H4 (cell line): ENCODE data around the gene NTNG2. TPM values are rescaled to one million over a fixed set of nuclear protein-coding genes. Genes with fewer than 3 reads are reported as not detected.

Experiments used
- DNase-seq: peaks from one replicate; pipeline ENCODE4 v3.0.0-alpha.2; 2015; ENCODE audit warnings: low spot score
- total RNA-seq: library from RNA; depleted of rRNA; stranded (reverse); fragments of >200 nt; shearing (Covaris generic); gene quantifications from 2 replicates; pipeline ENCODE4 v1.2.3, GENCODE V29; 2014

Gene NTNG2
- total RNA-seq, 1 experiment from 2014 or later, result 0.95 TPM

DNA sequence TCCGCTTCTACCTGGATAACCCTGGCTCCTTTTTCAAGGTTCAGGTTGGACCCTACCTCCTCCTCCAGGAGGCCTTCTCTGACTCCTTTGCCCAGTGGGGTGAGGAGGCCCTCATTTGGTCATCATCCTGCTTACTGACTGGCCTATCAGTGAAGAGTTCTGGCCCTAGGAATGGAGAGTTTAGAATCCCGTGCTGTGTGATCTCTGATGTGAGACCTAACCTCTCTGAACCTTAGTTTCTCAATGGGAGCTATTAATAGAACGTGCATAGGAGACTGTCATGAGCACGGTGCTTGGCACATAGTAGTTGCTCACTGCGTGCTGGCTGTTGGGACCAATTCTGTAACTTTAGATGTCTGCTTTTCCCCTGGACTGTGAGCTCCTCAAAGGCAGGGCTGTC lies 10.3 kb downstream of the NTNG2 start:
- no peak for DNase-seq

DNA sequence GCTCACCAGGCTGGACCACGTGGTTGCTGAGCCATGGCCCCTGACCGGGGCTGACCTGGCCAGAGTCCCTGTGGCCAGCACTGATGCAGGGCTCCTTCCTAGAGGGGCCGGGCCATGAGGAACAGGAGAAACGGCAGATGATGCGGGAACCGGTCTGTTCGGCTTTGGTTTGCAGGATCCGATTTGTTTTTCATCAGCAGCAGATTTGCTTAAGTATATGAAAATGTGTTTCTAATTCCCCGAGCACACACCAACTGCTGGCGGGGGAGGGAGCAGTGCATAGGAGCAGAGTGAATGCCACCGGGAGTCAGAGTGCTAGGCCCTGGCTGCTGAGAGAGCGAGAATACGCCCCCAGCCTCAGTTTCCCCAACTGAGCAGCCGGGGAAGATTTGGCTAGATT lies 13.6 kb downstream of the NTNG2 start:
- no peak for DNase-seq

DNA sequence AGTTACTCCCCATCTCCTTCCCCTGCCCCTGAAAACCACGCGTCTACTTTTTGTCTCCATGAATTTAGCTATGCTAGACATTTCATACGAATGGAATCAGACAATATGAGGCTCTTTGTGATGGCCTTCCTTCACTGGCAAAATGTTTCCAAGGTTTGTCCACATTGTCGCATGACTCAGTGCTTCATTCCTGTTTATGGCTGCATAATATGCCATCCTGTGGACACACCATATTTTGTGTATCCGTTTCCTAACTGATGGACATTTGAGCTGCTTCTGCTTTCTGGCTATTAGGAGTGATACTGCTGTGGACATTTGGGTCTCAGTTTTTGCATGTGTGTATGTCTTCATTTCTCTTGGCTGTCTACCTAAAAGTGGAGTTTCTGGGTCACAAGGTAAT lies 14.5 kb downstream of the NTNG2 start:
- DNase-seq, result no peak

DNA sequence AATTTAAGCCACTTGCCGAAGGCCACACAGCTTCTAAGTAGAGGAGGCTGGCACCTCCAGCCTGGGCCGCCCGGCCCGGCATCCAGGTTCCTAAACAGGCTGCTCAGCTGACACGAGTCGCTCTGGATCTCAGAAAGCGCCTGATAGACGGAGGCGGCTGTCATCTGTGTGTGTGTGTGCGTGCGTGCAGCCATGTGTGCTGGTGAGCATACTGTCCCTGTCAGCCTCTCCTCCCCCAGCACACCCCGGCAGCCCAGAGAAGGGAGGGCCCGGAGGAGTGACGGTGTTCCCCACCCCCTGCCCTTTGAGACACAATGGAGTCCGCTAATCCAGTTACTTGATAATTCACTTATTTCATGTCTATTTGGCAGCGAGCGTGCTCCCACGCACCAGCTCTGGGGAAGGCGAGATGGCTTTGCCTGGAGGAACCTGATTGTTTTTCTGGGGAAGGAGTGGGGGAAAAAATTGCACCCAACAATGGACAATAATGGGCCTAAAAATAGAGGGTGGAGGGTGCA lies 20.0 kb downstream of the NTNG2 start:
- no peak for DNase-seq

DNA sequence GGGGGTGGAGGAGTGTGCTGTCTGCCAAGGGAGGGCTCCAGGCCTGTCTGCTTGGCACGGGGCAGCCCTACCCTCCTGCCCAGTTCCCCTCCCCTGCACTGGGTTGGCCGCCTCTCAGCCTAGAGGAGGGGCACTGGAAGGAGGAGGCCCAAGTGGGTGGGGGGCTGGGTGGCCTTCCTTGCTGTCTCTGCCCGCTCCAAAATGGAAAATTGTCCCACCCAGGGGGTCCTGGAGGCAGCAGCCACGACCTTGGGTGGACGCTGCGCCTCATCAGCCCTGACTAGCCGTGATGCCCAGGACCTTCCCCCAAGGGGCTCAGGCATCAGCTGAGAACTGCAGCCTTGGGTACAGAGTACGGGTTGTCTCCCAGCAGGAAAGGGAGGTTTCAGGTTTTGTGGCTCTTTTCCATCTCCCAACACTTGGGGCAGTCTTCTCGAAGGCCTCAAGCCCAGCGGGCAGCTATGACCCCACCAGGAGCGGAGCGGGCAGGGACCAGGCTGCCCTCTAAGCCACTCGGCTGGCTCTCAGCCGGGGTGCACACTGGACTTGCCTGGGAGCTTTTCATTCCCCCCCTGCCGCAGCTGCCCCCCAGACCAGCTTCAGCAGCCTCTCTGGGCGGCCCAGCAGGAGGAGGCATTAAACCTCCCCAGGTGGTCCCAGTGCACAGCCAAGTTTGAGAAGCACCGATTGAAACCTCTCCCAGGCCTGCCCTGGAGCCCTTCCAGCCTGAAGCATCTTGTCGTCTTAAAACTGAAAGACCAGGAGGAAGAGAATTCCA lies 20.6 kb downstream of the NTNG2 start:
- no peak for DNase-seq

DNA sequence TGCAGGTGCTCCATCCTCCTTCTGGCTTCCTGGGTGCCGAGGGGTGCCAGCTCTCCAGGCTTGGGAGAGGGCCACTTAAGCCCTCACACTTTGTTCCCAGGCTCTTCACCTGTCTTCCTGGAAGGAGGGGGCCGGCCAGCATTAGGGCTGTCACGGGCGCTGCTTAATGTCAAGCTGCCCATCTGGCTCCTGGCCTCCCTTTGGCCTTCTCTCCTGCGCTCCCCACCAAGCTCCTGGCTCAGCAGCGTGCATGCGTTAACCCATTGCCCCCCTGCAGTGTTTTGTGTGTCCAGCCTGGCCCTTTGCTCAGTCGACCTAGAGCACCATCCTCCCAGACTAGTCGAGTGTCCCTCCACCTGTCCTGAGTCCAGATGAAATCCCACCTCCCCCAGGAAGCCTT lies 21.3 kb downstream of the NTNG2 start:
- DNase-seq, result no peak

DNA sequence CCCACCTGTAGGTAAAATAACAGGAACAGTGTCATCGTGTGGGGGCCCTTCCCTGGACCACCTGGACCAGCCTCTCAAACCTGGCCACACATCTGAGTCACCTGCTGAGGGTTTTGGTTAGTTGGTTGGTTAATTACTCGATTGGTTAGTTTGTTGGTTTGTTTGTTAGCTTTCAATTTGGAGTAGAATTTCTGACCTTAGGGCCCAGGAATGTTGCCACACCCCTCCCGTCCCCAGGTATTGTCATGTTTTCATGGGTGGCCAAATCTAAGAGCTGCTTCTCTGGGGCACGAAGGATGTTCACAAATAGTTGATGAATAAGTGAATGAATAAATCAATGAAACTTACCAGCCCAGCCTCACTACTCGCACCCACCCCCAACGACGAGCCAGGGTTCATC lies 21.9 kb downstream of the NTNG2 start:
- DNase-seq, result no peak

DNA sequence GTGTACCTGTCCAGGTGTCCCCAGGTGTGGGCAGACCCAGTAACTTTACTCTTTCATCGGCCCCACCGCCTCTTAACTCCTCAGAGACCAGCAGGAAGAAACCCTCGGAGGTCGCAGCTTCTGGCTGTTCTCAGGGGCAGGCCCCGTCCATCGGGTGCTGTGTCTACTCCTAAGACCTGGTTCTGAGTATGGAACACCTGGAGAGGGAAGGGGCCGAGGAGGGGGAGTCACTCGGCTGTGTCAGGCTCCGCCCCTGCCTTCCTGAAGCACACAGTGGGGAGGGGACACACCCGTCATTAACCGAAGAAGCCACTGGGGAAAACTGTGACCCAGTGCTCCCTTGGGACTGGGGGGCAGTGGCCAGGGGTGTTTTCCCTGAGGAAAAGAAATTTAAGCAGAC lies 22.3 kb downstream of the NTNG2 start:
- DNase-seq, result no peak

DNA sequence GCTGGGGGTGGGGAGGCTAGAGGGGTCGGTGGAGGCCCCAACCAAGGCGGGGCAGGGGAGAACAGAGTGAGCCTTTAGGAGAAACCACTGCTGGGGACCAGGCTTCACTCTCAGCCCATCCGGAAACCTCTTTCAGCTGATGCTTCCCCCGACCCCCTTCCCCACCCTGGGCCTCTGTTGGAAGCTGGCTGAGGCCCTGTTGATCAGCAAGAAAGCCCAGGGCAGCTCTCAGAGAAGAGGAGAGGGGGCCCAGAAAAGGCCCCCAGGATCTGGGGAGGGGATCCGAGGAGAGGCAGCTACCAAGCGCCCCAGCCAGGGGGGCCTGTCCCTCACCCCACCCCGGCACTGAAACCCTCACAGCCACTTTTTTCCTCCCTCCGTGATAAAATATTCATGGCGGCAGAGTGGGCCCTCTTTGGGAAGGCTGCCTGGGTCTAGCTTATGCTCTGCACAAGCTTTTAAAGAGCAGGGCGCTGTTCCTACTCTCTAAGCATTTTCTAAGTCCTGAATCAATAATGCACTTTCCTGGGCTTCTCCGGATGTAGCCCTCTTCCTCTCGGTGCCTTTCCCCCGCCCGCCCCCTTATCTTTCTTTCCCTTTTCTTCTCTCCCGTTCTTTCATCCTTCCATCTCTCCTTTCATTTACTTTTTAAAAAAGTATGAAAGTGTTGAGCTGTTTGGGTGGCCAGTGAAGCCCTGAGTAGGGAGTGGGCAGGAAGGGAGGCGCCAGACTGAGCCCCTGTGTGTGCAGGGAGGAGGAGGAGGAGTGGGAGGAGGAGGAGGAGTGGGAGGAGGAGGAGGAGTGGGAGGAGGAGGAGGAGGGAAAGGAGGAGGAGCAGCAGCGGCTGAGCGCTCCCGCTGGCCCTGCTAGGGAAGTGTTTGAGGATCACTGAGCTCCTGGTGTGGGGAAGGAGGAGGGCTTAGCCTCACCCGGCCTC lies 23.5 kb downstream of the NTNG2 start:
- DNase-seq, result no peak

DNA sequence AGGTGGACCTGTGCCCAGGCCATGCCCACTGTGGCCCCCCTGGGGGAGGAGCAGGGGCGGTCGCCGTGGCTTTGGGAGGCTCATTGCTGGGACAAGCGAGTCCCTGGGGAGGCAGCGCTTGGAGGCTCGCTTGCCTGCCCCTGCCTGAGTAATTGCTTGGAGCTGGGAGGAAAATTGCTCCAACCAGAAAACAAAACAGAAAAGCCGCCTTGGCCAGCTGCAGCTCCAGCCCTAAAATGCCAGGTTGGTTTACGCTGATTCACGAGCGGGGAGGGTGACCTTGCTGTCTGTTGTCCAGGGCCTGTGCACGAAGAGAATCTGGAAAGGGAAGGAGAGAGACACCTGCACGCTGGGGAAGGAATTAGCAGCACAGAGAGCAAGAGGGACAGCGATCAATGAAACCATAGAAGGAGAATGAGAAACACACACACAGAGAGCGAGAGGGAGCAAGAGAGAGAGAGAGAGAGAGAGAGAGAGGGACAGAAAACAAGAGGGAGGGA lies 25.3 kb downstream of the NTNG2 start:
- no peak for DNase-seq

DNA sequence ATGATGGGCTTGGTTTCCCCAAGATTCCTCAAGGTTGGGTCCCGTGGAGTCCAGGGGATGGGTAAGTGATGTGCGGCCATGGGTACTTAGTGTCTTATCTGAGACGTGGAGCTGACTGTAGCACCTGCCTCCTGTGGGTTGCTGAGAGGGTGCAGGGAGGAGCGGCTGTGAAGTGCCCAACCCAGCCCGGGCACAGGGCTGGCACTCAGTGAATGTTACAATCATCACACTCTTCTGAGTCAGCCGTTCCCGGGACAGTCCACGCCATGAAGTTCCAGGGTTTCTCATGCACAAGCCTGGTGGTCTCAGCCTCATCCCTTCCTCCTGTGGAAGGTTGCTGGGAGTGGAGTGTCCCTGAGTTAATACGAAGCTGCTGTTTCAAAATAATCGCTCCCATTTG lies 29.1 kb downstream of the NTNG2 start:
- no peak for DNase-seq

DNA sequence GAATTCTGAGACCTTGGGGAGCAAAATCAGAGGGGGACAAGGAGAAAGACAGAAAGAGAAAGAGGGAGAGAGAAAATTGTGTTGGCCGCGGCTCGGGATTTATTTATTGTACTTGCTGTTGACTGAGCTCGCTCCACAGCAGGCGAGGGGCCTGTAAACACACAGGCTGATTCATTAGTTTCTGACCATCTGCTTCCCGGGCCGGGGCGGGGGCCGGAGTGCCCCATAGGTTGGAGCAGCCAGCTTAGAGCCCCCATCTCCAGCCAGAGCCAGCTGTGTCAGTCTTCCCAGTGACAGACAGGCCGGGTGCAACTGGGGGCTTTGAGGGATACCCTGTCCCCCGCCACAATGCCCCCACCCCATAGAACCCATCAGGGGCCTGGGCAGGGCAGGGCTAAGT lies 30.9 kb downstream of the NTNG2 start:
- no peak for DNase-seq

DNA sequence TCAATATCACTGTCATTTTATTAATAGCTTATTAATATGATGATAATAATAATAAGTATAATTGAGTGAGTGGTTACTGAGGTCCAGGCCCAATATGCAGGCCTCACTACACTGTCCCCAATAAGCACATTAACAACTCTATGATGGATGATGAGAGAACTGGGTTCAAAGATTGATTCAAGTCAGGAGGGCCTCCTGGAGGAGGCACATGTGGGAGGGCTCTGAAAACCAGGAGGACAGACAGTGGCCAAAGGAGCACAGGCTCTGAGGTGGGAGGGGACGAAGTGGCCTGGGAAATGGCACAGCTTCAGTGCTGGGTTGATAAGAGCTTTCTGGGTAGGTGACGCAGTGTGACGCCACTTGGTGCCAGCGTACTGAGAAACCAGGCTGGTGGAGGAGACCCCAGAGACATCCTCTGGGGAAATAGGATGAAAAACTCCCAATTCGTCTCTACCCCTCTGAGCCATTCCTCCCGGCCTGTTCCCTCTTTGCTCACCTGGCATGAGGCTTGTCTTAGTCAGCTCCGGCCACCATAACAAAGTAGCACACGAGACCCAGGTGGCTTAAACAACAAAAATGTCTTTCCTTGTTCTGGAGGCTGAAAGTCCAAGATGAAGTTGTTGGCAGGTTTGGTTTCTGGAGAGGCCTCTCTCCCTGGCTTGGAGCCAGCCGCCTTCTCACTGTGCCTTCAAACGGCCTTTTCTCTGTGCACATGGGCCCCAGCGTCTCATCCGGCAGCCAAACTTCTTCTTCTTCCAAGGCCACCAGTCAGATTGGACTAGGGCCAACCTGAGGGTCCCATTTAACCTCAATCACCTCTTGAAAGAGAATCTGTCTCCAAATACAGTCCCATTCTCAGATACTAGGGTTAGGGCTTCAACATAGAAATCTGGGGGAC lies 31.6 kb downstream of the NTNG2 start:
- no peak for DNase-seq

DNA sequence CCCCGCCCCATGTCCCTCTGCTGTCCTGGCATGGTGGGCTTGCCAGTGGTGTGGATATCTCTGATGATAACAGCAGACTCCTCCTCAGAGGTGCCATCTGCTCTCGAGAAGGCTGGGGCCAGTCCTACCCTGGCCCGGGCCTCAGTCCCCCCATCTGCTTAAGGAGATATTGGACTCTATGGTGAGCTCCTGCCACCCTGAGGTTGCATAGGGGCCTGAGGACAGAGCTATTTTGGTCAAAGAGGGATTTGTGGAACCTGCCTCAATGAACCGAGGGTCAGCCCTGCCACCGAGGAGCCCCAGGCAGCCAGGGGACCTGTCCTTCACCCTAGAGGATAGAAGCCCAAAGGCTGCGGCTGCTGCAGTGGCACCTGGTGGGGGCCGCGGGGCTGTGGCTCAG lies 32.6 kb downstream of the NTNG2 start:
- DNase-seq, result no peak

DNA sequence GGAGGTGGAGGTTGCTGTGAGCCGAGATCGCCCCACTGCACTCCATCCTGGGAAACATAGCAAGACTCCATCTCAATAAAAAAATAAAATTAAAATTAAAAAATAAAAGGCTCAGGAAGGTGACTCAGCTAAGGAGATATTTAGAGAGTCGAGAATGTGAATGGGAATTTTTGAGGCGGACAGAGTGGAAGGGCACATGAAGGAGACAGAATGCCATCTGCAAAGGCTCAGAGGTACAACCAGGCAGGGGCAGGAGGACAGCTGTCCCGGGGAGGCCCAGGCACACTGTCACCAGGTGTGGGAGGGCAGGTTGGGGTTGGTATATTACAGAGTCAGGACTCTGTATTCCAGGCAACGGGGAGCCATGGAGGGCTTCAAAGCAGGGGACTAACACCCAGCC lies 35.5 kb downstream of the NTNG2 start:
- no peak for DNase-seq

DNA sequence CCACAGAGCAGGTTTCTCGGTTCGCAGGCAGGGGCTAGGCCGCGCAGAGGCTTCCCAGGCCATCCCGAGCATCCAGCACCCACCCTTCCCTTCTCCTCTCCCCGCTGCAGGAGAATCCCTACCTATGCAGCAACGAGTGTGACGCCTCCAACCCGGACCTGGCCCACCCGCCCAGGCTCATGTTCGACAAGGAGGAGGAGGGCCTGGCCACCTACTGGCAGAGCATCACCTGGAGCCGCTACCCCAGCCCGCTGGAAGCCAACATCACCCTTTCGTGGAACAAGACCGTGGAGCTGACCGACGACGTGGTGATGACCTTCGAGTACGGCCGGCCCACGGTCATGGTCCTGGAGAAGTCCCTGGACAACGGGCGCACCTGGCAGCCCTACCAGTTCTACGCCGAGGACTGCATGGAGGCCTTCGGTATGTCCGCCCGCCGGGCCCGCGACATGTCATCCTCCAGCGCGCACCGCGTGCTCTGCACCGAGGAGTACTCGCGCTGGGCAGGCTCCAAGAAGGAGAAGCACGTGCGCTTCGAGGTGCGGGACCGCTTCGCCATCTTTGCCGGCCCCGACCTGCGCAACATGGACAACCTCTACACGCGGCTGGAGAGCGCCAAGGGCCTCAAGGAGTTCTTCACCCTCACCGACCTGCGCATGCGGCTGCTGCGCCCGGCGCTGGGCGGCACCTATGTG lies 36.1 kb downstream of the NTNG2 start:
- DNase-seq, result no peak

DNA sequence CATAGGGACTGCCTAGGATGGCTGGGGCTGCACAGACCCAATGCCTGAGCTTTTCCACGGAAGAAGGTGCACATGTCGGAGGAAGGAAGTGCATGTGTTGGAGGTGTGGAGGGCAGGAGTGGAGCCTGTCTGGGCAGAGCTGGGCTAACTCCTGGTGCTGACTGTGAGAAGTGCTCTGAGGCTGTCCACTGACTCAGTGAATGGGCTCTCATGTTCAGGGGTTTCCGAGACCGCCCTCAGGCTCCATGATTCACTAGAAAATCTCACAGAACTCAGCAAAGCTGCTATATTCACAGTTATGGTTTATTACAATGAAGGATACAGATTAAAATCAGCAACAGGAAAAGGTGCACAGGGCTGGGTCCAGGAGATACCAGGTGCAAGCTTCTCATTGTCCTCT lies 37.2 kb downstream of the NTNG2 start:
- no peak for DNase-seq

DNA sequence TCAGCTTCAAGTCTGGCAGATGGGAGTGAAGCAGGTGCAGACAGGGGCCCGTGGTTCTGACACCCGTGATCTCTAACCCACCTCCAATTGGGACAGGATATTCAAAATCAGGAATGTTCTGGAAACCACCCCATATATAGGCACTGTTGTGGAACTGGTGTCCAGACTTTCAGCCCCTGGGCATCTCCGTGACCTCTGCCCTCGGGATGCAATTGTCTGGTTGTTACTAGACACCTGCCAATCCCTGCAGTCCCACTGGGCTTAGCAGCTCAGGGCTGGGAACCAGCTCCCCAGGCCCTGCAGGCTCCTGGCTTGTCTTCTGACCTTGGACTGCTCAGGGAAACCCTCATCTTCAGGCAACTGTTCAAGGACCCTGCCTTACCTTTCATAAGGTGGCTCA lies 38.8 kb downstream of the NTNG2 start:
- DNase-seq, result no peak

DNA sequence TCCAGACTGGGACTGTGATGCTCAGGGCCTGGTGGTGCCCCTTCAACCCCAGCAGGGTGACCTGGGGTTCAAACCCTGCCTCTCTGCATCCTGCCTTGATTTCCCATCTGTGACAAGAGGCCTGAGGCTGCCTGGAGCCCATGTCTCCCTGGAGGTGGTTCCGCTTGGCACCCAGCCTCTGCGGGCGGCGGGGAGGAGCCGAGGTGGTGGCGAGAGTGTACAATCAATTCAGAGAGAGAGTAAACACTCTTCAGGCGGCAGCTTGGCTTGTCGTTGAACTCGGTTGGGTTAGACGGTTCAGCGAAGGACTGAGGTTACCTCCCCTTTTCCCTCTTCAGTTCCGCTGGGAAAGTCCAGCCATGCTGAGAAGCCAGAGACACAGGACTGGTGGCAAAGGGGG lies 39.3 kb downstream of the NTNG2 start:
- DNase-seq, result no peak

DNA sequence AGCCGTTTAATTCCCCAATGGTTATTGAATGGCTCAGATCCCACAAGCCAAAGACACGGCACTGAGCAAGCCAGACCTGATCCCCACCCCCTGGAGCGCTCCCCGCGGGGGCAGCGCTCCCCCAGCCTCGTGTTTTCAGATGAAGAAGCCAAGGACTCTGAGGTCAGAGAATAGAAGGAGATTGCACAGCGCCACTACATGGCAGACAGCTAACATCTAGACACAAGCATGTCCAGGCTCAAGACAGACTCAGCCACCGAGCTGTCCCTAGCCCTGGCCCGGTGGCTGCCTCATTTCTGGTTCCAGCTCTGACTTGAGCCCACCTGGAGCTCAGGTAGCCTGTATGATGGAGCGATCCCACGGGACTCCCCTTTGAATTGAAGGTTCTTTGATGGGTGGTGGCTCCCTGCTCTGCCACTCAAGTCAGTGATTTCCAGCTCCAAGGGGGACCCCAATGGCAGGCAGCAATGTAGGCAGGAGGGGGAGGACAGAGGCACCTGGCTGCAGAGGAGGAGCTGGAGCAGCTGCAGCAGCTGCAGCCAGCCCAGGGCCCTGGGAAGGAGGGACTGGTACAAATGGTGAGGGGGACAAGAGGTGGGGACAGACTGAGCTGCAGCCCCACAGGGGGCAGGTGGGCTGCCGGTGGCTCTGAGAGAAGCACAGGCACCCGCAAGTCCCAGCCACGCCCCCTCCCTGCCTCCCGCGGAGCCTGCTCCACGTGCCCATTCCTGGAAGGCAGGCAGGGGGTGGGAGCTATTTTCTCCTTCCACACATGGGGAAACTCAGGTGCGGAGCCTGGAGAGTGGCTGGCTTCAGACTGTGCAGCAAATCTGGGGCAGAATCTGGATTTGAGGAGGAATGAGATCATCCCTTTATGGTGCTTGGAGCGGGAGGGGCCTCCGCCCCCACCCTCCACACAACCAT lies 40.2 kb downstream of the NTNG2 start:
- DNase-seq, result no peak
